Measurements from ENCODE around the gene OST4. TPM values are rescaled to one million over a fixed set of nuclear protein-coding genes. Genes with fewer than 3 reads are reported as not detected.

OST4 gene
- total and polyA plus RNA-seq, 8 donors: 231 to 407 (median 273) TPM

GRCh38 chr2:27050281-27050995 lies 21.0 kb downstream of the OST4 start:
- H3K36me3 ChIP-seq: peaks cover 0 to 11% of the 10 kb centered on the region in 2 donors
- H3K27me3 ChIP-seq: no peaks in the 10 kb centered on the region
- peaks cover 6 to 18% of the 10 kb centered on the region in 2 donors for H3K4me1 ChIP-seq
- ATAC-seq (peak; percentile 79), DNase-seq (peak; percentile 89 to 96 (median 94))
- intact Hi-C loops (cut with DNase I): no loop called here
- H3K27ac ChIP-seq: peak overlapping the region; percentile 83 to 92
- no peaks in the 10 kb centered on the region for H3K9me3 ChIP-seq
- TF ChIP-seq CTCF (IDR thresholded peaks at IDR 0.05): peak in 1 of 2 donors; percentile 31
- H3K4me3 ChIP-seq: peak overlapping the region; percentile 77 to 91

- peaks cover 6 to 18% of the 10 kb centered on the region in 2 donors for H3K4me1 ChIP-seq
- intact Hi-C loops (cut with DNase I): no loop called here
- peak in 3 of 4 donors; percentile 44 to 86 (median 52) for DNase-seq
- H3K27ac ChIP-seq: peak overlapping the region; percentile 83 to 92
- H3K9me3 ChIP-seq: no peaks in the 10 kb centered on the region
- ATAC-seq: peak; percentile 35
- H3K36me3 ChIP-seq: peaks cover 0 to 3% of the 10 kb centered on the region in 2 donors
- peak overlapping the region; percentile 77 to 91 for H3K4me3 ChIP-seq
- no peaks in the 10 kb centered on the region for H3K27me3 ChIP-seq
- no peak for TF ChIP-seq CTCF (IDR thresholded peaks at IDR 0.05)
These were observed 21.8 kb downstream of the OST4 start for GRCh38 chr2:27049422-27050280.

- intact Hi-C loops (cut with DNase I): no loop called here
- Histone ChIP-seq H3K4me1 (no peaks in the 10 kb centered on the region), H3K9me3 (no peaks in the 10 kb centered on the region), H3K27me3 (no peaks in the 10 kb centered on the region), H3K27ac (no peak overlapping the region), H3K36me3 (peaks cover 0 to 53% of the 10 kb centered on the region in 2 donors), H3K4me3 (no peak overlapping the region)
- DNase-seq (no peak), ATAC-seq (no peak)
- no peak for TF ChIP-seq CTCF (IDR thresholded peaks at IDR 0.05)
These were observed 28.3 kb downstream of the OST4 start for GRCh38 chr2:27042985-27043634.

GRCh38 chr2:27042159-27042661 lies 29.2 kb downstream of the OST4 start:
- no peak overlapping the region for H3K4me3 ChIP-seq
- H3K27ac ChIP-seq: no peak overlapping the region
- ATAC-seq (no peak), DNase-seq (no peak)
- TF ChIP-seq CTCF (IDR thresholded peaks at IDR 0.05): no peak
- no peaks in the 10 kb centered on the region for H3K9me3 ChIP-seq
- H3K4me1 ChIP-seq: no peaks in the 10 kb centered on the region
- peaks cover 5 to 62% of the 10 kb centered on the region in 2 donors for H3K36me3 ChIP-seq
- intact Hi-C loops (cut with DNase I): no loop called here
- no peaks in the 10 kb centered on the region for H3K27me3 ChIP-seq
